AG09319 (cell line): ENCODE data around the gene SYS1.

Experiments
- DNase-seq: peaks from one replicate; pipeline ENCODE4 v3.0.0-alpha.2; 2010; ENCODE audit warnings: low read depth; ENCODE audit errors: extremely low read depth
- CTCF ChIP-seq: IDR thresholded peaks from 2 replicates; pipeline ENCODE4 v1.5.1; 2011; ENCODE audit warnings: low read depth, mild to moderate bottlenecking, inconsistent platforms, low read length, moderate library complexity

The SYS1 gene

GRCh38 chr20:45318948-45319347 lies 44.0 kb upstream of the SYS1 start:
- no peak for TF ChIP-seq CTCF
- DNase-seq: no peak

GRCh38 chr20:45320948-45321595 lies 41.9 kb upstream of the SYS1 start:
- no peak for TF ChIP-seq CTCF
- no peak for DNase-seq

- no peak; the same call in 1 of the 2 replicates for TF ChIP-seq CTCF
- no peak for DNase-seq
These were observed 40.0 kb upstream of the SYS1 start for GRCh38 chr20:45322952-45323383.

GRCh38 chr20:45323731-45324130 lies 39.2 kb upstream of the SYS1 start:
- TF ChIP-seq CTCF: no peak
- no peak for DNase-seq

GRCh38 chr20:45325371-45325770 lies 37.6 kb upstream of the SYS1 start:
- TF ChIP-seq CTCF: no peak
- DNase-seq: no peak

GRCh38 chr20:45328451-45328850 lies 34.5 kb upstream of the SYS1 start:
- TF ChIP-seq CTCF: no peak
- no peak for DNase-seq

GRCh38 chr20:45329497-45330319 lies 33.2 kb upstream of the SYS1 start:
- no peak for DNase-seq
- TF ChIP-seq CTCF: no peak
